H1 (cell line): Measurements from ENCODE around the gene DPT. TPM values are rescaled to one million over a fixed set of nuclear protein-coding genes. Genes with fewer than 3 reads are reported as not detected.

Experiments
- CBX5 ChIP-seq: fragments of 300-800, 300-1000 bp; sonication (generic); IDR thresholded peaks from 2 replicates; pipeline ENCODE4 v1.7.1; 2016; ENCODE audit warnings: antibody characterized with exemption, low read length, low read depth
- CBX8 ChIP-seq: fragments of 300-800, 300-1000 bp; sonication (generic); IDR thresholded peaks from 2 replicates; pipeline ENCODE4 v1.7.1; 2016; ENCODE audit warnings: low read depth, low read length, borderline replicate concordance
- EGR1 ChIP-seq: IDR thresholded peaks from 2 replicates; pipeline ENCODE4 v1.6.1; 2011; ENCODE audit warnings: low read depth, low read length, borderline replicate concordance
- JUND ChIP-seq: IDR thresholded peaks from 2 replicates; pipeline ENCODE4 v1.6.1; 2011; ENCODE audit warnings: mild to moderate bottlenecking, improper control_type of control experiment, low read length
- RNF2 ChIP-seq: fragments of 200-900, 300-1000 bp; sonication (generic); IDR thresholded peaks from 2 replicates; pipeline ENCODE4 v1.7.1; 2016; ENCODE audit warnings: borderline replicate concordance, low read depth, mild to moderate bottlenecking, antibody characterized with exemption, low read length; ENCODE audit not compliant: poor library complexity, severe bottlenecking; ENCODE audit errors: missing control alignments
- polyA plus RNA-seq, 7 experiments: library from polyadenylated mRNA; depleted of rRNA in 3 of 7; stranded (reverse) in 5 of 7; unstranded in 2 of 7; fragments of >200 nt in 5 of 7; fragments of 200-250 nt in 2 of 7; gene quantifications; 1 replicate in 5 of 7; 2 replicates in 1 of 7; 4 replicates in 1 of 7; pipeline versions ENCODE4 v1.2.1 to v1.2.3, GENCODE V29; 2011 to 2013; ENCODE audit warnings: missing spikeins in 2 of 7, mixed read lengths in 2 of 7
- total RNA-seq: library from RNA; stranded (reverse); fragmentation: NEBNext Ultra II Directional; extraction: Animal tissue kit (Norgen Biotek cat#: 25700); gene quantifications from 2 replicates; pipeline ENCODE4 v1.2.1, GENCODE V29; 2021
- TF ChIP-seq, protein P1 (sequence below): IDR thresholded peaks from 2 replicates; pipeline ENCODE4 v1.6.1; 2011; ENCODE audit warnings: low read length, improper control_type of control experiment

DPT gene
- total and polyA plus RNA-seq, 2 of the 8 experiments (the other 6 are each of a cell fraction or from before 2014, with no cell fraction given): not detected

DNA sequence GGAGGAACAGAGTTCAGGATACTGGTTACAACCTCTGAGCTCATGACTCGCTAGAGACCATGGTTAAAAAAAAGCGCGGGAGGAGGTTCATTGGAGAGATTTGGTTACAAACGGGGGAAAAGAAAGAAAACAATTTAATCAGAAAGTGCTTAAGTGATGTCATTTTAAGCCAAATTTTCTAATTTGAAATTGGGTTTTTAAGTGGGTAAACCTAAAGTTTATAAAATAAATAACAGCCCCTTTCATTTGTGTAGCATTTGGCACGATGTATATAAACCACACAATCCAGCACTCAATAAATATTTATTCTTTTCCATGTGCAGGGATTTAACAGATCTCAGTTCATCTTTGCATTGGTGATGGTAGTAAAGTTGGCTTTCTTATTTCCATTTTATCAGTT is 7.0 kb upstream of the DPT start (continued):
- TF ChIP-seq CBX8 (no peak), CBX5 (no peak), EGR1 (no peak), RNF2 (no peak), JUND (no peak)
- TF ChIP-seq, protein P1, sequence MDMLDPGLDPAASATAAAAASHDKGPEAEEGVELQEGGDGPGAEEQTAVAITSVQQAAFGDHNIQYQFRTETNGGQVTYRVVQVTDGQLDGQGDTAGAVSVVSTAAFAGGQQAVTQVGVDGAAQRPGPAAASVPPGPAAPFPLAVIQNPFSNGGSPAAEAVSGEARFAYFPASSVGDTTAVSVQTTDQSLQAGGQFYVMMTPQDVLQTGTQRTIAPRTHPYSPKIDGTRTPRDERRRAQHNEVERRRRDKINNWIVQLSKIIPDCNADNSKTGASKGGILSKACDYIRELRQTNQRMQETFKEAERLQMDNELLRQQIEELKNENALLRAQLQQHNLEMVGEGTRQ: no peak
